ENCODE data around the gene KIAA0319L. TPM values are rescaled to one million over a fixed set of nuclear protein-coding genes. Genes with fewer than 3 reads are reported as not detected.

The KIAA0319L gene
- polyA plus RNA-seq, 1 donor from 2014 or later = 38.1 TPM

DNA sequence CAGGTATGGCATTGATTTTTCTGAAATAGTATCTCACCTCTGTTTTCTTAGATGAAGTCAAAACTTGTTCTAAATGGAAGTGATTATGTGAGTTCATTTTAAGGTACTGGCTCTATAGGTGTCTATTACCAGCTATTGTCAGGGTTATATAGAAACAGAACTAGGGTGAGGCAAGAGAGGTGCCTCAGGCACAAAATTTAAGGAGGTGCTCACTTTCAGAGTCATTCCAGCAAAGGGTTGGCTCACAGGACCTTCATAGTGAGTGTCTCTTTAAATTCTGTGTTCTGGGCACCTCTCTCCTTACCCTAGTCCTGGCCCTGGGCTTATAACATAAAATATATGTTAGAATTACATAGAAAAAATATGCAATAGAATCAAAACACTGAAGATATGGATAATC, 49.3 kb downstream of the KIAA0319L start:
- no peaks in the 10 kb centered on the region for H3K27me3 ChIP-seq (ENCODE audit: insufficient read depth, low read depth, low read length)
- no peaks in the 10 kb centered on the region for H3K9me3 ChIP-seq (ENCODE audit: low read length)
- H3K9me2 ChIP-seq (ENCODE audit: insufficient read depth, low read length) = no peaks in the 10 kb centered on the region
- H3K4me3 ChIP-seq (ENCODE audit: low read length) = no peak overlapping the region
- no peaks in the 10 kb centered on the region for H4K20me1 ChIP-seq (ENCODE audit: insufficient read depth)
- H3K4me2 ChIP-seq (ENCODE audit: low read length) = no peak overlapping the region
- no peak overlapping the region for H2AFZ ChIP-seq (ENCODE audit: low read depth, low read length)
- H3K79me2 ChIP-seq (replicated peaks; ENCODE audit: insufficient read depth, low read length) = peaks cover 3% of the 10 kb centered on the region
- no peak overlapping the region for H3K27ac ChIP-seq (ENCODE audit: low read length)
- H3F3A ChIP-seq (ENCODE audit: insufficient read depth, low read length, poor library complexity, severe bottlenecking) = no peaks in the 10 kb centered on the region
- TF ChIP-seq POLR2AphosphoS5 (IDR thresholded peaks at IDR 0.05) (no peak), RAD21 (conservative IDR thresholded peaks at IDR 0.05) (no peak), EP300 (conservative IDR thresholded peaks at IDR 0.05; ENCODE audit: poor library complexity, severe bottlenecking) (no peak), CTCF (IDR thresholded peaks at IDR 0.05; ENCODE audit: poor library complexity, severe bottlenecking) (no peak), MXI1 (conservative IDR thresholded peaks at IDR 0.05; ENCODE audit: poor library complexity, severe bottlenecking) (no peak), EZH2 (IDR thresholded peaks at IDR 0.05; ENCODE audit: borderline replicate concordance, insufficient read depth, low read length, poor library complexity, severe bottlenecking) (no peak), TAF1 (IDR thresholded peaks at IDR 0.05; ENCODE audit: low read depth) (no peak), SMC3 (conservative IDR thresholded peaks at IDR 0.05; ENCODE audit: poor library complexity) (no peak)
- TF ChIP-seq, protein P1, sequence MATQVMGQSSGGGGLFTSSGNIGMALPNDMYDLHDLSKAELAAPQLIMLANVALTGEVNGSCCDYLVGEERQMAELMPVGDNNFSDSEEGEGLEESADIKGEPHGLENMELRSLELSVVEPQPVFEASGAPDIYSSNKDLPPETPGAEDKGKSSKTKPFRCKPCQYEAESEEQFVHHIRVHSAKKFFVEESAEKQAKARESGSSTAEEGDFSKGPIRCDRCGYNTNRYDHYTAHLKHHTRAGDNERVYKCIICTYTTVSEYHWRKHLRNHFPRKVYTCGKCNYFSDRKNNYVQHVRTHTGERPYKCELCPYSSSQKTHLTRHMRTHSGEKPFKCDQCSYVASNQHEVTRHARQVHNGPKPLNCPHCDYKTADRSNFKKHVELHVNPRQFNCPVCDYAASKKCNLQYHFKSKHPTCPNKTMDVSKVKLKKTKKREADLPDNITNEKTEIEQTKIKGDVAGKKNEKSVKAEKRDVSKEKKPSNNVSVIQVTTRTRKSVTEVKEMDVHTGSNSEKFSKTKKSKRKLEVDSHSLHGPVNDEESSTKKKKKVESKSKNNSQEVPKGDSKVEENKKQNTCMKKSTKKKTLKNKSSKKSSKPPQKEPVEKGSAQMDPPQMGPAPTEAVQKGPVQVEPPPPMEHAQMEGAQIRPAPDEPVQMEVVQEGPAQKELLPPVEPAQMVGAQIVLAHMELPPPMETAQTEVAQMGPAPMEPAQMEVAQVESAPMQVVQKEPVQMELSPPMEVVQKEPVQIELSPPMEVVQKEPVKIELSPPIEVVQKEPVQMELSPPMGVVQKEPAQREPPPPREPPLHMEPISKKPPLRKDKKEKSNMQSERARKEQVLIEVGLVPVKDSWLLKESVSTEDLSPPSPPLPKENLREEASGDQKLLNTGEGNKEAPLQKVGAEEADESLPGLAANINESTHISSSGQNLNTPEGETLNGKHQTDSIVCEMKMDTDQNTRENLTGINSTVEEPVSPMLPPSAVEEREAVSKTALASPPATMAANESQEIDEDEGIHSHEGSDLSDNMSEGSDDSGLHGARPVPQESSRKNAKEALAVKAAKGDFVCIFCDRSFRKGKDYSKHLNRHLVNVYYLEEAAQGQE (IDR thresholded peaks at IDR 0.05; ENCODE audit: borderline replicate concordance) = no peak
- H3K36me3 ChIP-seq (ENCODE audit: insufficient read depth, low read length) = no peaks in the 10 kb centered on the region
- no peak overlapping the region for H3K9ac ChIP-seq (ENCODE audit: low read length)

- no peak overlapping the region for H3K4me2 ChIP-seq (ENCODE audit: low read length)
- no peak overlapping the region for H3K4me3 ChIP-seq (ENCODE audit: low read length)
- H3K27me3 ChIP-seq (ENCODE audit: insufficient read depth, low read depth, low read length) = no peaks in the 10 kb centered on the region
- H3K9me2 ChIP-seq (ENCODE audit: insufficient read depth, low read length) = no peaks in the 10 kb centered on the region
- peaks cover 3% of the 10 kb centered on the region for H3K79me2 ChIP-seq (replicated peaks; ENCODE audit: insufficient read depth, low read length)
- H2AFZ ChIP-seq (ENCODE audit: low read depth, low read length) = no peak overlapping the region
- TF ChIP-seq, protein P1 (IDR thresholded peaks at IDR 0.05; ENCODE audit: borderline replicate concordance) = no peak
- TF ChIP-seq EP300 (conservative IDR thresholded peaks at IDR 0.05; ENCODE audit: poor library complexity, severe bottlenecking) (no peak), MXI1 (conservative IDR thresholded peaks at IDR 0.05; ENCODE audit: poor library complexity, severe bottlenecking) (no peak), TAF1 (IDR thresholded peaks at IDR 0.05; ENCODE audit: low read depth) (no peak), RAD21 (conservative IDR thresholded peaks at IDR 0.05) (no peak), EZH2 (IDR thresholded peaks at IDR 0.05; ENCODE audit: borderline replicate concordance, insufficient read depth, low read length, poor library complexity, severe bottlenecking) (no peak), POLR2AphosphoS5 (IDR thresholded peaks at IDR 0.05) (no peak)
- H3F3A ChIP-seq (ENCODE audit: insufficient read depth, low read length, poor library complexity, severe bottlenecking) = no peaks in the 10 kb centered on the region
- no peaks in the 10 kb centered on the region for H4K20me1 ChIP-seq (ENCODE audit: insufficient read depth)
- H3K9me3 ChIP-seq (ENCODE audit: low read length) = no peaks in the 10 kb centered on the region
- H3K27ac ChIP-seq (ENCODE audit: low read length) = no peak overlapping the region
- H3K36me3 ChIP-seq (ENCODE audit: insufficient read depth, low read length) = no peaks in the 10 kb centered on the region
- no peak overlapping the region for H3K9ac ChIP-seq (ENCODE audit: low read length)
These were observed 50.0 kb downstream of the KIAA0319L start for GRCh38 chr1:35506960-35507912.
